Measurements from ENCODE around the gene NHSL1.

Gene NHSL1

DNA sequence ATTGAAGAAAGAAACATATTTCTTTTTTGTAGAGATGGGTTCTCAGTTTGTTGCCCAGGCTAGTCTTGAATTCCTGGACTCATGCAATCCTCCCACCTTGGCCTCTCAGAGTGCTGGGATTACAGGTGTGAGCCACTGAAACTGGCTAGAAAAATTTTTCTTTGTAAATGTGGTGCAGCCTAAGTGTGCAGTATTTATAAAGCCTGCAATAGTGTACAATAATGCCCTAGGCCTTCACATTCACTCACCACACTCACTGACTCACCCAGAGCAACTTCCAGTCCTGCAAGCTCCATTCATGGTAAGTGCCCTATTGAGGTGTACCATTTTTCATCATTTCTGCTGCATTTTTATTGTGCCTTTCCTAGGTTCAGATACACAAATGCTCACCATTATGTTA lies 31.4 kb downstream of the NHSL1 start:
- TF ChIP-seq, protein P1, sequence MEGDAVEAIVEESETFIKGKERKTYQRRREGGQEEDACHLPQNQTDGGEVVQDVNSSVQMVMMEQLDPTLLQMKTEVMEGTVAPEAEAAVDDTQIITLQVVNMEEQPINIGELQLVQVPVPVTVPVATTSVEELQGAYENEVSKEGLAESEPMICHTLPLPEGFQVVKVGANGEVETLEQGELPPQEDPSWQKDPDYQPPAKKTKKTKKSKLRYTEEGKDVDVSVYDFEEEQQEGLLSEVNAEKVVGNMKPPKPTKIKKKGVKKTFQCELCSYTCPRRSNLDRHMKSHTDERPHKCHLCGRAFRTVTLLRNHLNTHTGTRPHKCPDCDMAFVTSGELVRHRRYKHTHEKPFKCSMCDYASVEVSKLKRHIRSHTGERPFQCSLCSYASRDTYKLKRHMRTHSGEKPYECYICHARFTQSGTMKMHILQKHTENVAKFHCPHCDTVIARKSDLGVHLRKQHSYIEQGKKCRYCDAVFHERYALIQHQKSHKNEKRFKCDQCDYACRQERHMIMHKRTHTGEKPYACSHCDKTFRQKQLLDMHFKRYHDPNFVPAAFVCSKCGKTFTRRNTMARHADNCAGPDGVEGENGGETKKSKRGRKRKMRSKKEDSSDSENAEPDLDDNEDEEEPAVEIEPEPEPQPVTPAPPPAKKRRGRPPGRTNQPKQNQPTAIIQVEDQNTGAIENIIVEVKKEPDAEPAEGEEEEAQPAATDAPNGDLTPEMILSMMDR (IDR thresholded peaks at IDR 0.05; ENCODE audit: low read depth, low read length): no peak
- no peak for DNase-seq (ENCODE audit: low read depth in 2 of 2)

DNA sequence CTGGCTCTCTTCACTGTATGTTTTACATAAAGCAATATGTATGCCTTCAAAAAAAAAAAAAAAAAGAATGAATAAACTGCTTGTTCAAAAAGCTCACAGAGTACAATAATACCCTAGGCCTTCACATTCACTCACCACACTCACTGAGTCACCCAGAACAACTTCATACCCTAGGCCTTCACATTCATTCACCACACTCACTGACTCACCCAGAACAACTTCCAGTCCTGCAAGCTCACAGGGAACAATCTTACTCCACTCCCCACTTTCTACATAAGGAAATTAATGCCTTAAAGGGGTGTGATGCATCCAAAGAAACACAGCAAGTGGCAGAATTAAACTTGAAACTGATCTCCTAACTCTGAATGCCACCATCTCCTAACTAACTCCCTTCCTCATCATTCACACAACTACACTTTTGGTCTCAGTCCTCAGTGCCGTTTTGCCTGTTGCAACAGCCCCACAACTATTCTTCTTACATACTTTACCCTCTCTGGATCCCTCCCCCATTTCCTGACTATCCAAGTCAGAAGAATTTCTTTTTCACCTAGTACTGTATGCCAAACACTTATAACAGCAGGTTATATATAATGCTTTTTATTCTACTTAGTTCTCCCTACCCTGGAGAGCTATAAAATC lies 34.2 kb downstream of the NHSL1 start:
- H3K4me3 ChIP-seq (replicated peaks in 1 of 2; ENCODE audit: low read depth in 2 of 2, low read length in 2 of 2): no peak overlapping the region
- TF ChIP-seq, protein P1 (IDR thresholded peaks at IDR 0.05; ENCODE audit: low read depth, low read length): no peak
- DNase-seq (ENCODE audit: low read depth in 2 of 2): peak; percentile 84 to 98

More for the DNA sequence above, 31.4 kb downstream of the NHSL1 start:
- no peak overlapping the region for H3K4me3 ChIP-seq (replicated peaks in 1 of 2; ENCODE audit: low read depth in 2 of 2, low read length in 2 of 2)

GRCh38 chr6:138464085-138464484 lies 35.2 kb downstream of the NHSL1 start:
- TF ChIP-seq, protein P1 (IDR thresholded peaks at IDR 0.05; ENCODE audit: low read depth, low read length): no peak
- no peak for DNase-seq (ENCODE audit: low read depth in 2 of 2)
- H3K4me3 ChIP-seq (replicated peaks in 1 of 2; ENCODE audit: low read depth in 2 of 2, low read length in 2 of 2): no peak overlapping the region

DNA sequence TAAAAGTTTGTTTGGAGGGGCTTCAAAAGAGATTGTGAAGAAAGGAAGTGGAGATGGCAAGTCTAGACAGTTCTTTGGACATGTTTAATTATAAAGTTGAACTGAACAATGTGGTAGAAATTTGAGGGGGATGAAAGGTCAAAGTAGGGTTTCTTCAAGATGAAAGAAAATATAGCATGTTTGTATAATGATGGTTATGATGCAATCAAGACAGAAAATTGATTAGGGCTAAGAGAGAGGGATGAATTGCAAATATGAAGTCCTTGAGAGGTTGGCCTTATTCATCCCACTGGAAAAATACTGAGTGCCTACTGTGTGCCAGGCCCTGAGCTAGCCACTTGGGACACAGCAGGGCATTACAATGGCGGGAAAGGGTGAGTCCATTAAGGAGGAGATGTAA lies 37.6 kb downstream of the NHSL1 start:
- no peak for DNase-seq (ENCODE audit: low read depth in 2 of 2)
- TF ChIP-seq, protein P1 (IDR thresholded peaks at IDR 0.05; ENCODE audit: low read depth, low read length): no peak
- no peak overlapping the region for H3K4me3 ChIP-seq (replicated peaks in 1 of 2; ENCODE audit: low read depth in 2 of 2, low read length in 2 of 2)

DNA sequence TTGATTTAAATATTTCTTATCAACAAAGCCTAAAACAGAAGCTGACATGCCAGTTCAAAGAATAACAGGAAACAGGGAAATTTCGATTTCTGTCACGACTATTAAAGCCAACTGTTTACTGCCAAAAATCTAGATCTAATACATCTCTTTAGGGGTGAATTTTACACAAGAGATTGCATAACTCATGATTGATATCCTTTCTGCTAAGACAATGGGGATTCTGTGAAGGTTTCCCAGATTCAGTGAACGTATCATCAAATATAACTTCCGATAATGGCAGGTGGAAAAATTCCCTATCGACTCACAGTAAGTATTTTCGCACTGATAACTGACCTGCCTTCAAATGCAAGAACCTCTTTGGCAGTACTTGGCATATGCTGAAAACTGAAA lies 42.9 kb downstream of the NHSL1 start:
- DNase-seq (ENCODE audit: low read depth in 2 of 2): no peak
- no peak overlapping the region for H3K4me3 ChIP-seq (replicated peaks in 1 of 2; ENCODE audit: low read depth in 2 of 2, low read length in 2 of 2)
- TF ChIP-seq, protein P1 (IDR thresholded peaks at IDR 0.05; ENCODE audit: low read depth, low read length): no peak

- TF ChIP-seq, protein P1 (IDR thresholded peaks at IDR 0.05; ENCODE audit: low read depth, low read length): no peak
- H3K4me3 ChIP-seq (replicated peaks in 1 of 2; ENCODE audit: low read depth in 2 of 2, low read length in 2 of 2): no peak overlapping the region
- peak; percentile 2 to 58 for DNase-seq (ENCODE audit: low read depth in 2 of 2)
These were observed 43.4 kb downstream of the NHSL1 start for GRCh38 chr6:138455746-138456400.

Data from cardiac fibroblast (primary cell).